GM12875 (cell line): Measurements from ENCODE around the gene ZNF766.

ENCODE experiments used
- H3K4me3 ChIP-seq: one replicate; pipeline ENCODE4 v1.5.1; 2011; ENCODE audit warnings: low read depth, low read length, control low read depth
- CTCF ChIP-seq: IDR thresholded peaks from 2 replicates; pipeline ENCODE4 v1.5.1; 2011; ENCODE audit warnings: low read depth, mild to moderate bottlenecking, control low read depth, inconsistent platforms, low read length, moderate library complexity, borderline replicate concordance; ENCODE audit not compliant: insufficient read depth

Gene ZNF766

GRCh38 chr19:52269338-52270261, at the start of gene ZNF766:
TSS of gene ZNF766 (plus strand) at chr19:52269587. CDS start at chr19:52269614, 27 bp downstream.
- TF ChIP-seq CTCF: no peak
- H3K4me3 ChIP-seq: peak within 1 kb of the TSS; percentile 75

GRCh38 chr19:52219611-52220010, 49.8 kb upstream of the ZNF766 start:
- H3K4me3 ChIP-seq: no peak overlapping the region
- no peak for TF ChIP-seq CTCF

GRCh38 chr19:52221031-52221430, 48.4 kb upstream of the ZNF766 start:
- TF ChIP-seq CTCF: no peak
- no peak overlapping the region for H3K4me3 ChIP-seq

GRCh38 chr19:52221831-52222375, 47.5 kb upstream of the ZNF766 start:
- no peak for TF ChIP-seq CTCF
- H3K4me3 ChIP-seq: no peak overlapping the region

GRCh38 chr19:52224211-52224610, 45.2 kb upstream of the ZNF766 start:
- H3K4me3 ChIP-seq: no peak overlapping the region
- no peak for TF ChIP-seq CTCF

GRCh38 chr19:52226652-52227051, 42.7 kb upstream of the ZNF766 start:
- no peak overlapping the region for H3K4me3 ChIP-seq
- TF ChIP-seq CTCF: no peak
